ENCODE measurements around the gene DNAJC5G. TPM values are rescaled to one million over a fixed set of nuclear protein-coding genes. Genes with fewer than 3 reads are reported as not detected.

DNAJC5G gene
- not detected in 2 replicates for total RNA-seq

GRCh38 chr2:27275211-27276150 is at the start of gene DNAJC5G:
TSS of gene DNAJC5G (plus strand) at chr2:27275433. CDS start at chr2:27276729, 1,296 bp downstream.

GRCh38 chr2:27262379-27263286 is 12.6 kb upstream of the DNAJC5G start, which contains the start of gene SLC30A3:
TSS of gene SLC30A3 (minus strand) at chr2:27263047. CDS start at chr2:27262906, 141 bp downstream.

GRCh38 chr2:27281855-27282559 is 6.8 kb downstream of the DNAJC5G start, which contains the start of gene TRIM54:
TSS of gene TRIM54 (plus strand) at chr2:27282429. CDS start at chr2:27282732, 303 bp downstream.

GRCh38 chr2:27308359-27308881 is 33.2 kb downstream of the DNAJC5G start, which contains the start of gene UCN:
TSS of gene UCN (minus strand) at chr2:27308445. CDS start at chr2:27307895, 550 bp downstream.

GRCh38 chr2:27322766-27323595 is 47.7 kb downstream of the DNAJC5G start, which contains the start of gene MPV17:
TSS of gene MPV17 (minus strand) at chr2:27323097. CDS start at chr2:27322517, 580 bp downstream.

Other genes starting within 250 kb of the DNAJC5G start
- 7.9 and 15.4 TPM in 2 replicates for gene TMEM214, start 242.5 kb upstream of the DNAJC5G start, total RNA-seq
- gene AGBL5, start 223.8 kb upstream of the DNAJC5G start, total RNA-seq = 13.6 and 18.6 TPM in 2 replicates
- gene OST4, start 203.8 kb upstream of the DNAJC5G start, total RNA-seq = 308 and 345 TPM in 2 replicates
- gene EMILIN1, start 196.8 kb upstream of the DNAJC5G start, total RNA-seq = 0.21 and 0.24 TPM in 2 replicates
- 0.85 and 1.7 TPM in 2 replicates for gene KHK, start 188.7 kb upstream of the DNAJC5G start, total RNA-seq
- gene CGREF1, start 156.3 kb upstream of the DNAJC5G start, total RNA-seq = 8.7 TPM in 1 of 2 replicates, not detected in the other
- not detected in 2 replicates for gene ABHD1, start 151.6 kb upstream of the DNAJC5G start, total RNA-seq
- 35.0 and 43.6 TPM in 2 replicates for gene PREB, start 140.8 kb upstream of the DNAJC5G start, total RNA-seq
- gene PRR30, start 136.0 kb upstream of the DNAJC5G start, total RNA-seq = not detected in 2 replicates
- not detected in 2 replicates for gene TCF23, start 126.4 kb upstream of the DNAJC5G start, total RNA-seq
- gene ATRAID, start 63.4 kb upstream of the DNAJC5G start, total RNA-seq = 267 and 280 TPM in 2 replicates
- 26.9 and 34.7 TPM in 2 replicates for gene SLC5A6, start 63.2 kb upstream of the DNAJC5G start, total RNA-seq
- 30.3 and 36.4 TPM in 2 replicates for gene CAD, start 58.1 kb upstream of the DNAJC5G start, total RNA-seq
- not detected in 2 replicates for gene SLC30A3, start 12.4 kb upstream of the DNAJC5G start, total RNA-seq
- gene TRIM54, start 7.0 kb downstream of the DNAJC5G start, total RNA-seq = 0.24 and 0.43 TPM in 2 replicates
- 0.48 and 0.85 TPM in 2 replicates for gene UCN, start 33.0 kb downstream of the DNAJC5G start, total RNA-seq
- gene MPV17, start 47.7 kb downstream of the DNAJC5G start, total RNA-seq = 33.3 and 52.4 TPM in 2 replicates
- 26.0 and 31.3 TPM in 2 replicates for gene GTF3C2, start 81.3 kb downstream of the DNAJC5G start, total RNA-seq
- 19.0 and 22.7 TPM in 2 replicates for gene EIF2B4, start 94.9 kb downstream of the DNAJC5G start, total RNA-seq
- 125 and 136 TPM in 2 replicates for gene SNX17, start 95.2 kb downstream of the DNAJC5G start, total RNA-seq
- gene ZNF513, start 105.3 kb downstream of the DNAJC5G start, total RNA-seq = 4.5 and 8.9 TPM in 2 replicates
- 77.2 and 99.3 TPM in 2 replicates for gene PPM1G, start 134.2 kb downstream of the DNAJC5G start, total RNA-seq
- gene NRBP1, start 153.2 kb downstream of the DNAJC5G start, total RNA-seq = 67.1 and 95.7 TPM in 2 replicates
- 28.0 and 28.6 TPM in 2 replicates for gene KRTCAP3, start 166.9 kb downstream of the DNAJC5G start, total RNA-seq
- 3.8 and 5.8 TPM in 2 replicates for gene IFT172, start 214.3 kb downstream of the DNAJC5G start, total RNA-seq
- 9.0 and 16.9 TPM in 2 replicates for gene FNDC4, start 219.8 kb downstream of the DNAJC5G start, total RNA-seq
- gene GCKR, start 221.4 kb downstream of the DNAJC5G start, total RNA-seq = not detected in 2 replicates